Measurements from ENCODE around the gene SUFU.

SUFU gene

GRCh38 chr10:102537367-102537766 lies 33.6 kb downstream of the SUFU start:
- Histone ChIP-seq H3K9me3 (replicated peaks in 1 of 2; ENCODE audit: control insufficient read depth in 2 of 2, insufficient read depth in 1 of 2, low read depth in 1 of 2, low read length in 2 of 2) (no peaks in the 10 kb centered on the region), H3K4me3 (ENCODE audit: low read length in 2 of 2) (no peak overlapping the region), H3K27ac (replicated peaks; ENCODE audit: low read length) (no peak overlapping the region), H3K18ac (ENCODE audit: low read length) (no peak overlapping the region), H3K27me3 (ENCODE audit: control insufficient read depth in 3 of 3, insufficient read depth in 3 of 3, low read depth in 1 of 3, low read length in 3 of 3) (no peaks in the 10 kb centered on the region), H4K8ac (ENCODE audit: low read depth, low read length) (no peak overlapping the region), H2AFZ (ENCODE audit: low read length) (no peak overlapping the region), H2BK12ac (ENCODE audit: low read length) (no peak overlapping the region), H3K14ac (ENCODE audit: low read length) (no peak overlapping the region), H3K4me1 (ENCODE audit: control insufficient read depth in 2 of 2, insufficient read depth in 1 of 2, low read depth in 1 of 2, low read length in 2 of 2) (no peaks in the 10 kb centered on the region), H3K23ac (ENCODE audit: low read depth, low read length, poor library complexity) (no peak overlapping the region), H2BK120ac (ENCODE audit: low read depth, low read length) (no peak overlapping the region), H3K9ac (ENCODE audit: low read depth, low read length, poor library complexity) (no peak overlapping the region), H4K91ac (ENCODE audit: low read depth, low read length, poor library complexity) (no peak overlapping the region), H3K36me3 (replicated peaks in 1 of 2; ENCODE audit: control insufficient read depth in 2 of 2, insufficient read depth in 2 of 2, low read length in 2 of 2) (peaks cover 4 to 7% of the 10 kb centered on the region in 2 donors), H3K4me2 (ENCODE audit: insufficient read depth, low read length, poor library complexity, severe bottlenecking) (no peak overlapping the region), H3K4ac (ENCODE audit: low read length) (no peak overlapping the region), H2BK5ac (ENCODE audit: low read length) (no peak overlapping the region), H2BK15ac (ENCODE audit: low read length) (no peak overlapping the region), H2AK5ac (ENCODE audit: low read depth, low read length) (no peak overlapping the region), H3K79me1 (ENCODE audit: low read depth, low read length) (peaks cover 3% of the 10 kb centered on the region)
- no peak for DNase-seq (ENCODE audit: low spot score)

- no peak overlapping the region for H3K4me3 ChIP-seq (ENCODE audit: low read length in 2 of 2)
- H3K27ac ChIP-seq (replicated peaks; ENCODE audit: low read length), result no peak overlapping the region
- peaks cover 6% of the 10 kb centered on the region for H3K79me1 ChIP-seq (ENCODE audit: low read depth, low read length)
- no peak overlapping the region for H3K4me2 ChIP-seq (ENCODE audit: insufficient read depth, low read length, poor library complexity, severe bottlenecking)
- peaks cover 2 to 7% of the 10 kb centered on the region in 2 donors for H3K36me3 ChIP-seq (replicated peaks in 1 of 2; ENCODE audit: control insufficient read depth in 2 of 2, insufficient read depth in 2 of 2, low read length in 2 of 2)
- no peaks in the 10 kb centered on the region for H3K27me3 ChIP-seq (ENCODE audit: control insufficient read depth in 3 of 3, insufficient read depth in 3 of 3, low read depth in 1 of 3, low read length in 3 of 3)
- no peak overlapping the region for H3K18ac ChIP-seq (ENCODE audit: low read length)
- H3K9me3 ChIP-seq (replicated peaks in 1 of 2; ENCODE audit: control insufficient read depth in 2 of 2, insufficient read depth in 1 of 2, low read depth in 1 of 2, low read length in 2 of 2), result no peaks in the 10 kb centered on the region
- H2BK120ac ChIP-seq (ENCODE audit: low read depth, low read length), result no peak overlapping the region
- no CpG with 5 or more reads among the region's 2 CpGs for WGBS, 2 donors (ENCODE audit: extremely low coverage in 2 of 2, insufficient read length in 2 of 2, insufficient replicate concordance in 1 of 2)
- no peak overlapping the region for H2BK5ac ChIP-seq (ENCODE audit: low read length)
- no peak overlapping the region for H2AK5ac ChIP-seq (ENCODE audit: low read depth, low read length)
- no peak overlapping the region for H2BK15ac ChIP-seq (ENCODE audit: low read length)
- no peak overlapping the region for H3K23ac ChIP-seq (ENCODE audit: low read depth, low read length, poor library complexity)
- H3K4me1 ChIP-seq (ENCODE audit: control insufficient read depth in 2 of 2, insufficient read depth in 1 of 2, low read depth in 1 of 2, low read length in 2 of 2), result no peaks in the 10 kb centered on the region
- H3K4ac ChIP-seq (ENCODE audit: low read length), result no peak overlapping the region
- no peak for DNase-seq (ENCODE audit: low spot score)
- H2BK12ac ChIP-seq (ENCODE audit: low read length), result no peak overlapping the region
- H3K14ac ChIP-seq (ENCODE audit: low read length), result no peak overlapping the region
- no peak overlapping the region for H2AFZ ChIP-seq (ENCODE audit: low read length)
- no peak overlapping the region for H3K9ac ChIP-seq (ENCODE audit: low read depth, low read length, poor library complexity)
- no peak overlapping the region for H4K8ac ChIP-seq (ENCODE audit: low read depth, low read length)
- no peak overlapping the region for H4K91ac ChIP-seq (ENCODE audit: low read depth, low read length, poor library complexity)
Measured at GRCh38 chr10:102537948-102538347, 34.2 kb downstream of the SUFU start.

- Histone ChIP-seq H3K23ac (ENCODE audit: low read depth, low read length, poor library complexity) (no peak overlapping the region), H3K9me3 (replicated peaks in 1 of 2; ENCODE audit: control insufficient read depth in 2 of 2, insufficient read depth in 1 of 2, low read depth in 1 of 2, low read length in 2 of 2) (no peaks in the 10 kb centered on the region), H3K27ac (replicated peaks; ENCODE audit: low read length) (no peak overlapping the region), H3K27me3 (ENCODE audit: control insufficient read depth in 3 of 3, insufficient read depth in 3 of 3, low read depth in 1 of 3, low read length in 3 of 3) (no peaks in the 10 kb centered on the region), H2AK5ac (ENCODE audit: low read depth, low read length) (no peak overlapping the region), H3K79me1 (ENCODE audit: low read depth, low read length) (peaks cover 6% of the 10 kb centered on the region), H3K4me3 (ENCODE audit: low read length in 2 of 2) (no peak overlapping the region), H2BK120ac (ENCODE audit: low read depth, low read length) (no peak overlapping the region), H4K91ac (ENCODE audit: low read depth, low read length, poor library complexity) (no peak overlapping the region), H3K4me2 (ENCODE audit: insufficient read depth, low read length, poor library complexity, severe bottlenecking) (no peak overlapping the region), H2BK12ac (ENCODE audit: low read length) (no peak overlapping the region), H3K4ac (ENCODE audit: low read length) (no peak overlapping the region), H2BK5ac (ENCODE audit: low read length) (no peak overlapping the region), H3K14ac (ENCODE audit: low read length) (no peak overlapping the region), H2AFZ (ENCODE audit: low read length) (no peak overlapping the region), H3K18ac (ENCODE audit: low read length) (no peak overlapping the region), H2BK15ac (ENCODE audit: low read length) (no peak overlapping the region), H4K8ac (ENCODE audit: low read depth, low read length) (no peak overlapping the region), H3K36me3 (replicated peaks in 1 of 2; ENCODE audit: control insufficient read depth in 2 of 2, insufficient read depth in 2 of 2, low read length in 2 of 2) (peaks cover 0 to 7% of the 10 kb centered on the region in 2 donors), H3K4me1 (ENCODE audit: control insufficient read depth in 2 of 2, insufficient read depth in 1 of 2, low read depth in 1 of 2, low read length in 2 of 2) (no peaks in the 10 kb centered on the region), H3K9ac (ENCODE audit: low read depth, low read length, poor library complexity) (no peak overlapping the region)
- WGBS, 2 donors (ENCODE audit: extremely low coverage in 2 of 2, insufficient read length in 2 of 2, insufficient replicate concordance in 1 of 2), result no CpG with 5 or more reads among the region's 2 CpGs
- no peak for DNase-seq (ENCODE audit: low spot score)
Measured at GRCh38 chr10:102538811-102539210, 35.0 kb downstream of the SUFU start.

- Histone ChIP-seq H3K14ac (ENCODE audit: low read length) (no peak overlapping the region), H3K36me3 (replicated peaks in 1 of 2; ENCODE audit: control insufficient read depth in 2 of 2, insufficient read depth in 2 of 2, low read length in 2 of 2) (peaks cover 0 to 5% of the 10 kb centered on the region in 2 donors), H3K4me2 (ENCODE audit: insufficient read depth, low read length, poor library complexity, severe bottlenecking) (no peak overlapping the region), H3K23ac (ENCODE audit: low read depth, low read length, poor library complexity) (no peak overlapping the region), H2AK5ac (ENCODE audit: low read depth, low read length) (no peak overlapping the region), H2BK12ac (ENCODE audit: low read length) (no peak overlapping the region), H2BK120ac (ENCODE audit: low read depth, low read length) (no peak overlapping the region), H4K8ac (ENCODE audit: low read depth, low read length) (no peak overlapping the region), H3K4me1 (ENCODE audit: control insufficient read depth in 2 of 2, insufficient read depth in 1 of 2, low read depth in 1 of 2, low read length in 2 of 2) (no peaks in the 10 kb centered on the region), H3K9me3 (replicated peaks in 1 of 2; ENCODE audit: control insufficient read depth in 2 of 2, insufficient read depth in 1 of 2, low read depth in 1 of 2, low read length in 2 of 2) (no peaks in the 10 kb centered on the region), H3K4me3 (ENCODE audit: low read length in 2 of 2) (no peak overlapping the region), H4K91ac (ENCODE audit: low read depth, low read length, poor library complexity) (no peak overlapping the region), H3K27ac (replicated peaks; ENCODE audit: low read length) (no peak overlapping the region), H2BK15ac (ENCODE audit: low read length) (no peak overlapping the region), H2AFZ (ENCODE audit: low read length) (no peak overlapping the region), H3K27me3 (ENCODE audit: control insufficient read depth in 3 of 3, insufficient read depth in 3 of 3, low read depth in 1 of 3, low read length in 3 of 3) (no peaks in the 10 kb centered on the region), H3K18ac (ENCODE audit: low read length) (no peak overlapping the region), H3K4ac (ENCODE audit: low read length) (no peak overlapping the region), H2BK5ac (ENCODE audit: low read length) (no peak overlapping the region), H3K79me1 (ENCODE audit: low read depth, low read length) (peaks cover 2% of the 10 kb centered on the region), H3K9ac (ENCODE audit: low read depth, low read length, poor library complexity) (no peak overlapping the region)
- no peak for DNase-seq (ENCODE audit: low spot score)
- WGBS, 2 donors (ENCODE audit: extremely low coverage in 2 of 2, insufficient read length in 2 of 2, insufficient replicate concordance in 1 of 2), result no CpG with 5 or more reads among the region's 1 CpG
Measured at GRCh38 chr10:102540023-102540422, 36.3 kb downstream of the SUFU start.
